Dendritic cell treated with granulocyte-macrophage colony-stimulating factor and Interleukin-4, amounts not matched to agents 40 ng/mL and 50 ng/mL, for 4 days (primary cell): ENCODE data around the gene CYP46A1.

Experiments
- H3K27ac Mint-ChIP-seq: one replicate; pipeline ENCODE4 v1.8.0; 2022; ENCODE audit warnings: mild to moderate bottlenecking, mixed read lengths
- H3K27me3 Mint-ChIP-seq: one replicate; pipeline ENCODE4 v1.8.0; 2022; ENCODE audit warnings: mild to moderate bottlenecking, mixed read lengths
- H3K36me3 Mint-ChIP-seq: one replicate; pipeline ENCODE4 v1.8.0; 2022; ENCODE audit warnings: low read depth, mixed read lengths
- H3K4me1 Mint-ChIP-seq: one replicate; pipeline ENCODE4 v1.8.0; 2022; ENCODE audit warnings: low read depth, mixed read lengths
- H3K4me3 Mint-ChIP-seq: one replicate; pipeline ENCODE4 v1.8.0; 2022; ENCODE audit warnings: mild to moderate bottlenecking, moderate library complexity, mixed read lengths
- H3K9me3 Mint-ChIP-seq: one replicate; pipeline ENCODE4 v1.8.0; 2022; ENCODE audit warnings: mixed read lengths
- intact Hi-C: fragments of 100-400 bp; cut with micrococcal nuclease; formaldehyde crosslinking; loops from one replicate; pipeline ENCODE4 v1.15.0; 2022

Gene CYP46A1

DNA sequence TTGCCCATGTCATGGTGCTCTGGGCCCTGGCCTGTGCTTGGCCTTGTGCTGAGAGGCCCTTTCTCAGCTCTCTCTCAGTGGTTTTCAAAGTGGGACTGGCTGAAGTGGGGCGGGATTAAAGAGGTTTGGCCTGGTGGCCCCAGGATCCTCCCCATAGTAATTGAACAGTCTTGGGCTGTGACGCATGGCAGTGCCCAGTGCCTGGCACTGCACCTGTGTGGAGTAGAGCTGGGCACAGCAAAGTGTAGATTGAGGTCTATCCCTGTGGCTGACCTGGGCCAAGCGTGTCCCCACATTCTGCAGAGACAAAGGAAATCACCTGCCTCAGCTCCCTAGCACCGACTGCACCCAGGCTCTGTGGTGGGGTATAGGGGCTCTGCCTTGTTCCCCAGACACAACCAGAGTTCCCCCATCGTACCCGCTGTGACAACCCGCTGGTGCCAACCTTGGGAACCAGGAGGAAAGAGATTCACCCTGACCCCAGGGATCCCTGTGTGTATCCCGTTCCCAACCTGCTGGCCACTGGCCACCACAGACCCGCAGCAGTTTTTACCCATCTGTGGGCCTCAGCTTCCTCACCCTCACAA, 9.9 kb upstream of the CYP46A1 start:
- no peak overlapping the region for H3K4me3 Mint-ChIP-seq
- intact Hi-C loops: no loop called here
- no peak overlapping the region for H3K27ac Mint-ChIP-seq
- H3K4me1 Mint-ChIP-seq: peaks cover 17% of the 10 kb centered on the region
- H3K36me3 Mint-ChIP-seq: no peaks in the 10 kb centered on the region
- H3K27me3 Mint-ChIP-seq: peaks cover 45% of the 10 kb centered on the region
- H3K9me3 Mint-ChIP-seq: peaks cover 17% of the 10 kb centered on the region

DNA sequence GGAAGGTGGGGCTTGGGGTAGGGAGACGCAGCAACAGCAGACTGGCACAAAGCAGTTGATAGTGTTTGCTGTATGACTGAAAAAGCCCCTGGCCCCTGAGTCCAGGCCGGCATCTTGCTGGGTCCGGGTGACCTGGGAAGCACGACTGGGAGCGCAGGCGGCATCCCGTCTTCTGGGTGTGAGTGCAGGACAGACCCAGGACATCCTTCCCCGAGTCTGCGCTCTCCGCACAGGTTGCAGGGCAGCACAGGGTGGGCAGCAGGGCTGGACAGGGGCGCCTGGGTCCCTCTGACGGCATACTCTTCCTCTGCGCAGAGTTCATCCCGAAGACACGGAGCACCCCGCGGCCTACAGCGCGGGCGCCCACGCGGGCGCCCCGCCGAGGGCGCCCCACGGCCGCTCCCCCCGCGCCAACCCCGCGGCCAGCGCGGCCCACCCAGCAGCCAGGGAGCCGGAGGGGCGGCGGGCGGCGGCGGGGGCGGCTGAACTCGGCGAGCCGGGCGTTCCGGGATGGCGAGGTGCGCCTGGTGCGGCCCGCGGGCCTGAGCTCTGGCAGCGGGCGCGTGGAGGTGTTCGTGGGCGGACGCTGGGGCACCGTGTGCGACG, 9.2 kb upstream of the CYP46A1 start:
- H3K4me1 Mint-ChIP-seq: peaks cover 17% of the 10 kb centered on the region
- peaks cover 45% of the 10 kb centered on the region for H3K27me3 Mint-ChIP-seq
- intact Hi-C loops: no loop called here
- H3K4me3 Mint-ChIP-seq: no peak overlapping the region
- no peaks in the 10 kb centered on the region for H3K36me3 Mint-ChIP-seq
- peaks cover 21% of the 10 kb centered on the region for H3K9me3 Mint-ChIP-seq
- H3K27ac Mint-ChIP-seq: no peak overlapping the region

DNA sequence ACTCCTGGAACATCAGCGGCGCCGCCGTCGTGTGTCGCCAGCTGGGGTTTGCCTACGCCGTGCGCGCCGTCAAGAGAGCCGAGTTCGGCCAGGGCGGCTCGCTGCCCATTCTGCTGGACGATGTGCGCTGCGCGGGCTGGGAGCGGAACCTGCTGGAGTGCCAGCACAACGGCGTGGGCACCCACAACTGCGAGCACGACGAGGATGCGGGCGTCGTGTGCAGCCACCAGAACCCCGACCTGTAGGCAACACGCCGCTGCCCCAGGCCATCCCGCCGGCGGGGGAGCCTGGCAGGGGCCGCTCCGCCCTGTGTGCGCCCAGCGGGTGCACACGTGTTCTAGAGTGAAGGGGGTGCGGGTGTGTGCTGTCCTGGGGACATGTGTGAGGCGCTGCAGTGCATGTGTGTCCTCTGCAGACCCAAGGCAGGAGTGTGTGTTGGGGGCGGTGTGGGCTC, 8.7 kb upstream of the CYP46A1 start:
- Mint-ChIP-seq H3K9me3 (peaks cover 21% of the 10 kb centered on the region), H3K27ac (no peak overlapping the region), H3K4me1 (peaks cover 17% of the 10 kb centered on the region), H3K4me3 (no peak overlapping the region), H3K36me3 (no peaks in the 10 kb centered on the region), H3K27me3 (peaks cover 44% of the 10 kb centered on the region)
- intact Hi-C loops: no loop called here

DNA sequence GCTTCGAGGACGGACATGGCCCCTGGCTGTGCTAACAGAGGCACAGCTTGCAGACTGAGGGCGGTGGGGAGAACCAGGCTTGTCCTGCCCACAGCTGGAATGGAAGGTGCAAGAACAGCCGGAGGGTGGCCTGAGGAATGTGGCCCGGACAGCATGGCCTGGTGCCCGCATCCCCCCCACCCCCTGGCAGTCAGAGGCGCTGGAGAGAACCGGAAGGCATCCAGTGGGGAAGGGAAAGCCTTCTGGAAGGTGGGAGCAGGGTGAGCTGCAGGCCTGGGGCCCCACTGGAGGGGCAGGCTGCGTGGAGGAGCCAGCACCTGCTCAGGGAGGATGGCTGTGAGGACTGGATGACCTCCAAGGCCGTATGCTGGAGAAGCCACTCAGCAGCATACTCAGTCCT, 8.1 kb upstream of the CYP46A1 start:
- Mint-ChIP-seq H3K27me3 (peaks cover 43% of the 10 kb centered on the region), H3K9me3 (peaks cover 21% of the 10 kb centered on the region), H3K4me1 (peaks cover 17% of the 10 kb centered on the region), H3K27ac (no peak overlapping the region), H3K4me3 (no peak overlapping the region), H3K36me3 (no peaks in the 10 kb centered on the region)
- intact Hi-C loops: no loop called here

DNA sequence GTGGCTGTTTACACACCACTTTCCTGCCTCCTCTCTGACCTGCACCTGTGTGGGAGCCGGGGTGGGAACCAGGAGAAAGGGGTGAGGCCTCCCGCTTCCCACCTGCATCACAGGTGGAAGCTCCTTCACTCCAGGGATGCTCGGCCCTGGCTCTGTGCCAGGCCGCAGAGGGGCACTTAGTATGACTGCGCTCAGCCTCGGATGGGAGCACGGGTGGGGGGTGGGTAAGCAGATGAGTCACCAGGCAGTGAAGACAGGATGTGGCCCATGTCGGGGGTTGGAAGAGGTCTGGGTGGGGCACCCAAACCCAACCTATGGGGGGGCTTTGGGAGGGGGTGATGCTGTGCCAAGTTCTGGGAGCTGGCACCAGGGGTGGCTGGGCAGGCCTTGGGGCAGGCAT, 7.4 kb upstream of the CYP46A1 start:
- peaks cover 21% of the 10 kb centered on the region for H3K9me3 Mint-ChIP-seq
- H3K4me3 Mint-ChIP-seq: no peak overlapping the region
- H3K27me3 Mint-ChIP-seq: peaks cover 45% of the 10 kb centered on the region
- intact Hi-C loops: no loop called here
- H3K27ac Mint-ChIP-seq: no peak overlapping the region
- no peaks in the 10 kb centered on the region for H3K36me3 Mint-ChIP-seq
- H3K4me1 Mint-ChIP-seq: peaks cover 15% of the 10 kb centered on the region

DNA sequence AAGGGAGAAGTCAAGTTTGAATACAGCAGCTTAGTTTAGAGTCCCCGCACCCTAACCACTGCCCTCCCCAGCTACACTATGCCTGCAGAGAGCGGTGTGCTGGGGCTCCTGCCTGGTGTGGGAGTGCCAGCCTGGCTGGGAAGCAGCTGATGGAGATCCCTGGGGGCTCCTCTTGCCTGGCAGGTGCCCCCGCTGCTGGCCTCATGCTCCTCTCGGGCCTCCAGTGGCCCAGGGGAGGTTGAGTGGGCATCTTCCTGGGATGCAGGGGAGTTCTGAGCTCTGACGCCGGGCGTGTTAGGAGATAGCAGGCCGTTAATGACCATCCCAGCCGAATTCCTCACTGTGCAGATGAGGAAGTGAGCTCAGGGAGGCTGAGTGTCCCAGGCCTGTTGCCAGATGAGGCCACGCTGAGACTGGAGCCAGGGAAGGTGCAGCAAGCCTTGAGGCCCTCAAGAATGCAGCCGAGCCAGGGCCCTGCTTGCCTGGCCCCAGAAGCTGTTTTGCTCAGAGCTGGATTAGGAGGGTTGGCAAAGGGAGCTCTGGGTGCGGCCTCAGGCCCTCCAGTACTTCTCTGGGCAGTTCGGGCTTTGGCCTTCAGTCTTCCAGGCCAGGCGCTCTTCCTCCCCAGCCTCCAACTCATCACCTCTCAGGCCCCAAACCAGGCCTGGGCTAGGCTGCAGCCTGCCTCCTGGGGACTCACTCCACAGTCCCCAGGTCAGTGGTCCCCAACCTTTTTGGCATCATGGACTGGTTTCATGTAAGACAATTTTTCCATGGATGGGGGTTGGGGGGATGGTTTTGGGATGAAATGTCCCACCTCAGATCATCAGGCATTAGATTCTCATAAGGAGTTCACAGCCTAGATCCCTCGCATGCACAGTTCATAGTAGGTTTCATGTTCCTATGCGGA, 6.6 kb upstream of the CYP46A1 start:
- H3K36me3 Mint-ChIP-seq: no peaks in the 10 kb centered on the region
- H3K9me3 Mint-ChIP-seq: peaks cover 21% of the 10 kb centered on the region
- H3K27ac Mint-ChIP-seq: no peak overlapping the region
- peaks cover 48% of the 10 kb centered on the region for H3K27me3 Mint-ChIP-seq
- no peak overlapping the region for H3K4me3 Mint-ChIP-seq
- H3K4me1 Mint-ChIP-seq: peaks cover 8% of the 10 kb centered on the region
- intact Hi-C loops: no loop called here

DNA sequence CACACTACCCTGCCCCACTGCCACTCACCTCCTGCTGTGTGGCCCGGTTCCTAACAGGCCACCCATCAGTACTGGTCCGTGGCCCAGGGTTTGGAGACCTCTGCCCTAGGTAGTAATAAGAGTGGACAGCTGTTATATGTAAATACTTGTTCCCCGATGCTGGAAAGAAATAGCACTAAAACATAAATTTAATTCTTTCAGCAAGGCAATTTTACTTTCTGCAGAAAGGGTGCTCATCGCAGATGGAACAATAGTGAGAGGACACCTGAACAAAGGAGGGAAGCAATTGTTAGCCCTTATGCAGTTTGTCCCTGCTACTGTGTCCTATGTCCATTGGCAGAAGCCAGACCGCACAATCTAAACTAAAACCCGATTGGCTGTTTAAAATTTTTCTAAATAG, 5.9 kb upstream of the CYP46A1 start:
- H3K4me3 Mint-ChIP-seq: no peak overlapping the region
- intact Hi-C loops: no loop called here
- peaks cover 9% of the 10 kb centered on the region for H3K4me1 Mint-ChIP-seq
- peaks cover 55% of the 10 kb centered on the region for H3K27me3 Mint-ChIP-seq
- no peak overlapping the region for H3K27ac Mint-ChIP-seq
- H3K9me3 Mint-ChIP-seq: peaks cover 21% of the 10 kb centered on the region
- H3K36me3 Mint-ChIP-seq: no peaks in the 10 kb centered on the region

DNA sequence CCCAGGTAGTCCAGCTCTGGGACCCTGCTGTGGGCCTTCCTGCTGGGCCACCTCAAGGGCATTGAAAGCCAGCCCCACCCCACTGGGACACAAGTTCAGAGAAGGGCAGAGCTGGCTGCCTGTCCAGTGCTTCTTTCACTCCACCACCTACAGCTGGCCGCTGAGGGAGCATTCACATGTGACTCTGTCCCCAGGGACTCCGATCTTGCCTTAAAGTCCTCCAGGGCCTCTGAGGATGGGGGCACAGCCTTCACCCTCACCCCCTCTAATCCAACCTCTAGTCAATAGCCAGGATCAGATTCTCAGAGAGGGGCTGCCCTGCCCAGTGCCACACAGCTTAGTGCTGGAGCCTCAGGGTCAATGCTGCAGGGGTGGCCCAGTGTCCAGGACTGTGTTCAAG, 5.0 kb upstream of the CYP46A1 start:
- H3K9me3 Mint-ChIP-seq: peaks cover 21% of the 10 kb centered on the region
- no peak overlapping the region for H3K4me3 Mint-ChIP-seq
- no peaks in the 10 kb centered on the region for H3K36me3 Mint-ChIP-seq
- peaks cover 14% of the 10 kb centered on the region for H3K4me1 Mint-ChIP-seq
- no peak overlapping the region for H3K27ac Mint-ChIP-seq
- H3K27me3 Mint-ChIP-seq: peaks cover 55% of the 10 kb centered on the region
- intact Hi-C loops: no loop called here

DNA sequence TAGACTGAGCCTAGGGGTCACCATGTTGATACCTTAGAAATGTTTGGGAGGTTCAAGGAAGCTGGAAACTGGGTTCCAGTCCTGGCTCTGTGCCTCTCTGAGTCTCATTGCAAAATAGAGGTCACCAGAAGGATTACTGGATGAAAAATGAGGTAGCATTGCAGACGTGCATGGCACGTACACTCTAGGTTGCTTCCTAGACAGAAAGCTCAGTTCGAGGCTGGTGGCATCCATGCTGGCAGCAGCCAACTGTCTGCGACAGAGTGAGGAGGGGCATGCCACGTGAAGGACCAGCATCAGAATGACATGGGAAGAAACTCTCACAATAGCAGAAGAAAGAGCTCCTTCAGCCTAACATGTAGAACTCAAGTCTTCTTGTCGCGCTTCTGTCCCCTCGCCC, 4.6 kb upstream of the CYP46A1 start:
- Mint-ChIP-seq H3K4me1 (peaks cover 14% of the 10 kb centered on the region), H3K27ac (no peak overlapping the region), H3K36me3 (no peaks in the 10 kb centered on the region), H3K9me3 (peaks cover 21% of the 10 kb centered on the region), H3K27me3 (peaks cover 51% of the 10 kb centered on the region), H3K4me3 (no peak overlapping the region)
- intact Hi-C loops: no loop called here

DNA sequence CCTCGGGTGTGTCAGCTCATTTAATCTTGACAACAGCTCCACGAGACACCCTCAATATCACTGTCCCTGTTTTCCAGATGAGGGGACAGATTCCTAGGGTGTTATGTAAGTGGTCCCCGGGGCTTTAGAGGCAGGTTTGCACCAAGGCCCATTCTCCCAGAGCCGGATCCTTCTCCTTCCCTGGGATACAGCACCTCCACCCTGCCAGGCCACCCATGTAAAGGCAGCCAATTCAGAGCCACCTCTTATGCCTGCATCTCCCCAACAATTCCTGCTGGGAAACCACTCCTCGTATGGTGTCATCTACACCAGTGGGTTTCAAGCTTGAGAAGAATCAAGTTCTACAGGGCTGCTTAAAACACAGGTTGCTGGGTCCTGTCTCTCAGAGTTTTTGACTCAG, 4.1 kb upstream of the CYP46A1 start:
- no peak overlapping the region for H3K4me3 Mint-ChIP-seq
- intact Hi-C loops: no loop called here

DNA sequence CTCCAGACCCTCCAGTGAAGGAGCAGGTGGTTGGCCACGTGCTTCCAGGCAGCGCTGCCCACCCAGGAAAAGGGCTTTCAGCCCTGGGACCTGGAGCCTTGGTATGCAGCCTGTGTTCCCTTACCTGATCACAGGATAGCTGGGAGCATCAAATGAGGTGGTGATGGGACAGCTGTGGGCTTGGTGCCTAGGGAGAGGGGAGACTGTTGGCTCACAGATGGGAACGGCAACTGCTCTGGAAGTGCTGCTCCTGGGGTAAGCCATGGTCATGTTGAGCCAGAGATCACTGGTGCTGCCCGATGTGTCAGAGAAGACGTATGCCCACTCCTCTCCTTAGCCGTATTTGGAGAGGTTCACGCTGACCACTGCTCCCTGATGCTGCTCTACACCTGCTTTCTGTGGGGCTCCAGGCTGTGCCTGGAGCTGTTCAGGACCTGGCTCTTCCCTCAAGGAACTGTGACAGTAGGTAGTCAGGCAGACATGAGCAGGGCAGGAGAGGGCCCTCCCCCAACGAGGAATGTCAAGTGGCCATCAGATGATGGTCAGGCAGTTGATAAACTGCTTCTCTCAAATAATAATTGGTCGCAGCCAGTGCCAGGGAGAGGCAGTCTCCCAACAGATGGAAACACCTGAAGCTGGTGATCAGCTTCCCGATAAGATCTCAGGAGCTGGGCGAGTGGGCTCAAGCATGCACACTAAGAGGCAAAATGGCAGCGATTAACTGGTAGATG, 2.8 kb upstream of the CYP46A1 start:
- Mint-ChIP-seq H3K27ac (no peak overlapping the region), H3K36me3 (no peaks in the 10 kb centered on the region), H3K4me1 (peaks cover 14% of the 10 kb centered on the region), H3K9me3 (peaks cover 21% of the 10 kb centered on the region), H3K4me3 (no peak overlapping the region), H3K27me3 (peaks cover 53% of the 10 kb centered on the region)
- intact Hi-C loops: no loop called here

More for the DNA sequence above, 4.1 kb upstream of the CYP46A1 start:
- H3K27me3 Mint-ChIP-seq: peaks cover 52% of the 10 kb centered on the region
- H3K36me3 Mint-ChIP-seq: no peaks in the 10 kb centered on the region
- H3K4me1 Mint-ChIP-seq: peaks cover 14% of the 10 kb centered on the region
- H3K9me3 Mint-ChIP-seq: peaks cover 21% of the 10 kb centered on the region
- no peak overlapping the region for H3K27ac Mint-ChIP-seq

DNA sequence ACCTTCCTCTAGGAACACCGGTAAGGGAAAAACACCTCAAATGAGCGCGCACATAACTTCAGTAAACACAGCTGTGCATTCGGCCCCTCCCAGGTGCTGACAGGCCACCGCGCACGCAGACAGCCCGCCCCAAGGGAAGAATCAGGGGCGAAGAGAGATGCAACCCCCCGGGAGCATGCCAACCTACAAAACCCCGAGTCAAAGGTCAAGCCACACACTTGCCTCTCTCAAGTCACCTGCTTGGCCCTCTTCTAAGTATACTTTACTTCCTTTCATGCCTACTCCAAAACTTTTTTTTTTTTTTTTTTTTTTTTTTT, 2.3 kb upstream of the CYP46A1 start:
- intact Hi-C loops: loop anchor here (1.0 to 2.0 kb wide), 2 partner anchors 201 to 204 kb away; partner anchors contain the start of genes CCNK and SETD3
- peaks cover 21% of the 10 kb centered on the region for H3K9me3 Mint-ChIP-seq
- H3K27ac Mint-ChIP-seq: no peak overlapping the region
- H3K4me3 Mint-ChIP-seq: no peak overlapping the region
- peaks cover 14% of the 10 kb centered on the region for H3K4me1 Mint-ChIP-seq
- H3K27me3 Mint-ChIP-seq: peaks cover 53% of the 10 kb centered on the region
- no peaks in the 10 kb centered on the region for H3K36me3 Mint-ChIP-seq

DNA sequence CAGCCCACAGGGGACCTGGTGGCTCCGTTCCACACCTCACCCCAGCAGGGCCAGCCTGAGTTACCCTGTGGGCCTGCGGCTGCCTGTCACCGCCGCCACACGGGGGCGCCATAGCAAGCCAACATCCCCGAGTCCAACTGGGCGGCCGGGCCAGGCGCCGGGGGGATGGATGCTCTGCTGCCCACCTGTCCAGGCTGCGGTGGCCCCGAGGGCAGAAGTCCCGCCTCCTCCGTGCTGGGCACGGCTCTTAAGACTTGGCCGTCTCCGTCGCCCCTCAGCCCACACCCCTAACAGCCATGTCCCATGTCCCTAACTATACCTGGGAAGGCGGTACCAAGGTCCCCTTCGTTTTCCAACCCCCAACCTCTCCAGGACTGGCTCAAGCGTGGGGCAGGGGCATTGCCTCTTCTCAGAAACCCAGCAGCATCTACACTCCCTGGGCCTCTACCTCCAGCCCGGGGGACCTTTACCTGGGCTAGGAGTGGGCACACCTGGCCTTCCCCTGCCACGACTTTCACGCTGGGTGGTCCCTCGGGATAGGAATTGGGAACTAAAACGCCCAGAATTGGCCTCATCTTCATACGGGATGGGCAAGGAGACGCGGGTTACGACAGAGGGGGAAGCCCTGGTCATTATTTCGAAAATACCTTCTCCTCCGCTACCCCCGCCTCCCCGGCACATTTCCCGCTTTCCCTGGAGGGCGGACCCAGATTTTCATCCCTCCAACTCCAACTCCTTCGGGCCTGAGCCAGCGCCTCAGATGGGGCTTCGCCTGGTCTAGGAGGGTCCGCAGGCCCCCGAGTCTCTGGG, 1.1 kb upstream of the CYP46A1 start:
- Mint-ChIP-seq H3K4me1 (peaks cover 14% of the 10 kb centered on the region), H3K36me3 (no peaks in the 10 kb centered on the region), H3K27ac (peak overlapping the region; percentile 83), H3K4me3 (peak overlapping the region; percentile 89), H3K9me3 (peaks cover 15% of the 10 kb centered on the region), H3K27me3 (peaks cover 55% of the 10 kb centered on the region)
- intact Hi-C loops: loop anchor here (1.0 to 2.0 kb wide), 2 partner anchors 202 kb away; partner anchors contain the start of genes CCNK and SETD3
